Measurements from ENCODE around the gene EDA.

Gene EDA

GRCh38 chrX:70079297-70079696, 463.4 kb downstream of the EDA start:
- no peak for DNase-seq (ENCODE audit: low spot score)

- DNase-seq (ENCODE audit: low spot score), result no peak
Measured at GRCh38 chrX:70079870-70080269, 464.0 kb downstream of the EDA start.

- no peak for DNase-seq (ENCODE audit: low spot score)
Measured at GRCh38 chrX:70082723-70083122, 466.8 kb downstream of the EDA start.

GRCh38 chrX:70084592-70085240, 468.8 kb downstream of the EDA start:
- DNase-seq (ENCODE audit: low spot score), result no peak

GRCh38 chrX:70087857-70088630, 472.1 kb downstream of the EDA start:
- no peak for DNase-seq (ENCODE audit: low spot score)

GRCh38 chrX:70088751-70089150, 472.8 kb downstream of the EDA start:
- DNase-seq (ENCODE audit: low spot score), result no peak

All from COLO829 (cell line).